OCI-LY1 (cell line): Measurements from ENCODE around the gene YBX3.

Source experiments
- EZH2 ChIP-seq: fragments of 200-600 bp; sonication (generic), shearing (Covaris generic); IDR thresholded peaks from 2 replicates; pipeline ENCODE4 v1.8.0; 2017; ENCODE audit warnings: borderline replicate concordance, mixed run types, mild to moderate bottlenecking, antibody characterized with exemption, low read length, moderate library complexity, mixed read lengths
- TF ChIP-seq, protein P1 (sequence below): fragments of 200-600 bp; sonication (generic), shearing (Covaris generic); IDR thresholded peaks from 2 replicates; pipeline ENCODE4 v1.5.1; 2017; ENCODE audit warnings: mild to moderate bottlenecking, antibody characterized with exemption, low read length, moderate library complexity, mixed read lengths

DNA sequence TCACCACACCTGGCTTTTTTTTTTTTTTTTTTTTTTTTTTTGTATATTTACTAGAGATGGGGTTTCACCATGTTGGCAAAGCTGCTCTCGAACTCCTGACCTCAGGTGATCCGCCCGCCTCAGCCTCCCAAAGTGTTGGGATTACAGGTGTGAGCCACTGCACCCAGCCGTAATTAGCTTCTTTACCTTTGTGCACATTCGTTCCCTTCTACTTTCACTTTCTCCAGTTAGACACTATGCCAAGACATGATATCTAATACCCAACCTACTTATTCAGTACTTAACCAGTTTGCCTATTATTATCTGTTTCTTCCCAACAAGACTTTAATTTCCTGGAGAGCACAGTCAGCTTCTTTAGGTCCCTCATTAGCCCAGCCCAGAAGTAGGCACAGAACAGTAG lies 54.6 kb downstream of the YBX3 start:
- no peak for TF ChIP-seq EZH2
- TF ChIP-seq, protein P1, sequence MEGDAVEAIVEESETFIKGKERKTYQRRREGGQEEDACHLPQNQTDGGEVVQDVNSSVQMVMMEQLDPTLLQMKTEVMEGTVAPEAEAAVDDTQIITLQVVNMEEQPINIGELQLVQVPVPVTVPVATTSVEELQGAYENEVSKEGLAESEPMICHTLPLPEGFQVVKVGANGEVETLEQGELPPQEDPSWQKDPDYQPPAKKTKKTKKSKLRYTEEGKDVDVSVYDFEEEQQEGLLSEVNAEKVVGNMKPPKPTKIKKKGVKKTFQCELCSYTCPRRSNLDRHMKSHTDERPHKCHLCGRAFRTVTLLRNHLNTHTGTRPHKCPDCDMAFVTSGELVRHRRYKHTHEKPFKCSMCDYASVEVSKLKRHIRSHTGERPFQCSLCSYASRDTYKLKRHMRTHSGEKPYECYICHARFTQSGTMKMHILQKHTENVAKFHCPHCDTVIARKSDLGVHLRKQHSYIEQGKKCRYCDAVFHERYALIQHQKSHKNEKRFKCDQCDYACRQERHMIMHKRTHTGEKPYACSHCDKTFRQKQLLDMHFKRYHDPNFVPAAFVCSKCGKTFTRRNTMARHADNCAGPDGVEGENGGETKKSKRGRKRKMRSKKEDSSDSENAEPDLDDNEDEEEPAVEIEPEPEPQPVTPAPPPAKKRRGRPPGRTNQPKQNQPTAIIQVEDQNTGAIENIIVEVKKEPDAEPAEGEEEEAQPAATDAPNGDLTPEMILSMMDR = no peak
